ENCODE measurements around the gene PDCD6IP. TPM values are rescaled to one million over a fixed set of nuclear protein-coding genes. Genes with fewer than 3 reads are reported as not detected.
"Not testable (repeated sequence)": the region's sequence is repeated elsewhere in the genome, so short reads cannot be mapped to it uniquely, and the experiment has no call there.

PDCD6IP gene
- total RNA-seq, 1 donor, result 258 TPM

GRCh38 chr3:33831053-33831452, 32.6 kb downstream of the PDCD6IP start:
- TF ChIP-seq, protein P1, sequence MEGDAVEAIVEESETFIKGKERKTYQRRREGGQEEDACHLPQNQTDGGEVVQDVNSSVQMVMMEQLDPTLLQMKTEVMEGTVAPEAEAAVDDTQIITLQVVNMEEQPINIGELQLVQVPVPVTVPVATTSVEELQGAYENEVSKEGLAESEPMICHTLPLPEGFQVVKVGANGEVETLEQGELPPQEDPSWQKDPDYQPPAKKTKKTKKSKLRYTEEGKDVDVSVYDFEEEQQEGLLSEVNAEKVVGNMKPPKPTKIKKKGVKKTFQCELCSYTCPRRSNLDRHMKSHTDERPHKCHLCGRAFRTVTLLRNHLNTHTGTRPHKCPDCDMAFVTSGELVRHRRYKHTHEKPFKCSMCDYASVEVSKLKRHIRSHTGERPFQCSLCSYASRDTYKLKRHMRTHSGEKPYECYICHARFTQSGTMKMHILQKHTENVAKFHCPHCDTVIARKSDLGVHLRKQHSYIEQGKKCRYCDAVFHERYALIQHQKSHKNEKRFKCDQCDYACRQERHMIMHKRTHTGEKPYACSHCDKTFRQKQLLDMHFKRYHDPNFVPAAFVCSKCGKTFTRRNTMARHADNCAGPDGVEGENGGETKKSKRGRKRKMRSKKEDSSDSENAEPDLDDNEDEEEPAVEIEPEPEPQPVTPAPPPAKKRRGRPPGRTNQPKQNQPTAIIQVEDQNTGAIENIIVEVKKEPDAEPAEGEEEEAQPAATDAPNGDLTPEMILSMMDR (IDR thresholded peaks at IDR 0.05; ENCODE audit: insufficient read depth, low read length), result no peak
- H3K4me3 ChIP-seq (ENCODE audit: low read depth, low read length), result no peak overlapping the region
- DNase-seq (ENCODE audit: low read depth), result no peak

- TF ChIP-seq, protein P1 (IDR thresholded peaks at IDR 0.05; ENCODE audit: insufficient read depth, low read length), result no peak
- no peak for DNase-seq (ENCODE audit: low read depth)
- H3K4me3 ChIP-seq (ENCODE audit: low read depth, low read length), result no peak overlapping the region
These were observed 35.1 kb downstream of the PDCD6IP start for GRCh38 chr3:33833408-33834095.

- H3K4me3 ChIP-seq (ENCODE audit: low read depth, low read length), result no peak overlapping the region
- DNase-seq (ENCODE audit: low read depth), result no peak
- TF ChIP-seq, protein P1 (IDR thresholded peaks at IDR 0.05; ENCODE audit: insufficient read depth, low read length), result no peak
These were observed 35.6 kb downstream of the PDCD6IP start for GRCh38 chr3:33834096-33834453.

DNA sequence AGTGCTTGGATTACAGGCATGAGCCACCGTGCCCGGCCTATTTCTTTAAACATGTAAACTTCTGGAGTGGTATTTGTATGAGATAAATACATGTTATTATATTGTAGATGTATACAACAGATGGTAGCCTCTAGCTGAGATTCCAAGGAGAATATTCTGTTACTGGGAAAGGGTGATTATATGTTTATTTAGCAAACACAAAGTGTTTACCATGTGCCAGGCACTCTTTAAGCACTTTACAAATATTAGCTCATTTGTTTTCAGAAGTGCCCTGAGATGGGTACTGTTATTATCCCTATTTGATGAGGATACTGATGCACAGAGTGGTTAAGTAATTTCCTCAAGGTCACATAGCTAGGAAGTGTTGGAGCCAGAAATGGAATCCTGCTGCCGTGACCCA, 38.8 kb downstream of the PDCD6IP start:
- not testable (repeated sequence) for DNase-seq (ENCODE audit: low read depth); H3K4me3 ChIP-seq (ENCODE audit: low read depth, low read length)

- no peak for DNase-seq (ENCODE audit: low read depth)
- H3K4me3 ChIP-seq (ENCODE audit: low read depth, low read length), result no peak overlapping the region
- TF ChIP-seq, protein P1 (IDR thresholded peaks at IDR 0.05; ENCODE audit: insufficient read depth, low read length), result no peak
These were observed 40.9 kb downstream of the PDCD6IP start for GRCh38 chr3:33839283-33839682.

GRCh38 chr3:33840179-33840578, 41.7 kb downstream of the PDCD6IP start:
- no peak overlapping the region for H3K4me3 ChIP-seq (ENCODE audit: low read depth, low read length)
- TF ChIP-seq, protein P1 (IDR thresholded peaks at IDR 0.05; ENCODE audit: insufficient read depth, low read length), result no peak
- no peak for DNase-seq (ENCODE audit: low read depth)

DNA sequence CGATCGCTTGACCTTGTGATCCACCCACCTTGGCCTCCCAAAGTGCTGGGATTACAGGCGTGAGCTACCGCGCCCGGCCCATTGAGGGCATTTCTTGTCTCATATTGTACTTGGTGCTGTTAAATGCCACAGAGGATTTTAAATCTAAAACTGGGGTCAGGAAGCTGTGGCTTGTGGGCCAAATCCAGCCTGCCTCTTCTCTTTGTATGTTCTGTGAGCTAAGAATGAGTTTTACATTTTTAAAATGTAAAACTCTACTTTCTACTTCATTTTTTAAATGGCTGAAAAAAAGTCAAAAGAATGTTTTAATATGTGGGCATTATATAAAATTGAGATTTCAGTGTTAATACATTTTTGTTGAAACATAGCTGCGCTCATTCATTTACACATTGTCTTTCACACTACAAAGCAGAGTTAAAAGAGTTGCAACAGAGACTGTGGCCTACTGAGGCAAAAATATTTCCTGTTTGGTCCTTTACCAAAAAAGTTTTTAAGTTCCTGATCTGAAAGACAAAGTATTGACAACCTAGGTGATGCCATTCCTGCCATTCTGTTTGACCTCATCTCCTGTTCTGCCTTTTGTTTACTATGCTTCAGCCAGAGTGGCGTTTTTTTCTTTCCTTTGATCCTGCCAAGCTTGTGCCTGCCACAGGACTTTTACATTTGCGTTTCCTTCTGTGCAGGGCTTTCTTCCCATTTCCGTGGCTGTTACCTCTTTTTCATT, 50.4 kb downstream of the PDCD6IP start:
- H3K4me3 ChIP-seq (ENCODE audit: low read depth, low read length), result no peak overlapping the region
- DNase-seq (ENCODE audit: low read depth), result no peak
- TF ChIP-seq, protein P1 (IDR thresholded peaks at IDR 0.05; ENCODE audit: insufficient read depth, low read length), result no peak

DNA sequence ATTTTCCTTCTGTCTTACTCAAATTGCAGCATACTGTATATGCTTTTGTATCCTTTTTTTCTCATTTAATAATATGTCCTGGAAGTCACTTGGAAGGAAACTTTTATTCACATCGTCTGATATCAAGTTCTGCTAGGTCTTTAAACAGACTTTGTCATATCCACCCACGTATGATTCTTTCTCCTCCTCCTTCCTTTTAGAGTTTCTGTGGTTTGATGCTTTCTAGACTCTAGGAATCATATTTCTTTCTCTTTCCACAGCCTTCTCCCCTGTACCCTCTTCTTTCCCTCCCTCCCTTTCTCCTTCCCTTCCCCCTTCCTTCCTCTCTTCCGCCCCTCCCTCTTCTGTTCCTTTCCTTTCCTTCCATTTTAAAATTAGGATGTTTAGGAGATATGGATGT, 52.2 kb downstream of the PDCD6IP start:
- not testable (repeated sequence) for DNase-seq (ENCODE audit: low read depth)

GRCh38 chr3:33855407-33855806, 57.0 kb downstream of the PDCD6IP start:
- peak; percentile 26 for DNase-seq (ENCODE audit: low read depth)
- not testable (repeated sequence) for H3K4me3 ChIP-seq (ENCODE audit: low read depth, low read length)

More for the DNA sequence above, 52.2 kb downstream of the PDCD6IP start:
- not testable (repeated sequence) for H3K4me3 ChIP-seq (ENCODE audit: low read depth, low read length)
